ENCODE results near the gene CHKA.

DNA sequence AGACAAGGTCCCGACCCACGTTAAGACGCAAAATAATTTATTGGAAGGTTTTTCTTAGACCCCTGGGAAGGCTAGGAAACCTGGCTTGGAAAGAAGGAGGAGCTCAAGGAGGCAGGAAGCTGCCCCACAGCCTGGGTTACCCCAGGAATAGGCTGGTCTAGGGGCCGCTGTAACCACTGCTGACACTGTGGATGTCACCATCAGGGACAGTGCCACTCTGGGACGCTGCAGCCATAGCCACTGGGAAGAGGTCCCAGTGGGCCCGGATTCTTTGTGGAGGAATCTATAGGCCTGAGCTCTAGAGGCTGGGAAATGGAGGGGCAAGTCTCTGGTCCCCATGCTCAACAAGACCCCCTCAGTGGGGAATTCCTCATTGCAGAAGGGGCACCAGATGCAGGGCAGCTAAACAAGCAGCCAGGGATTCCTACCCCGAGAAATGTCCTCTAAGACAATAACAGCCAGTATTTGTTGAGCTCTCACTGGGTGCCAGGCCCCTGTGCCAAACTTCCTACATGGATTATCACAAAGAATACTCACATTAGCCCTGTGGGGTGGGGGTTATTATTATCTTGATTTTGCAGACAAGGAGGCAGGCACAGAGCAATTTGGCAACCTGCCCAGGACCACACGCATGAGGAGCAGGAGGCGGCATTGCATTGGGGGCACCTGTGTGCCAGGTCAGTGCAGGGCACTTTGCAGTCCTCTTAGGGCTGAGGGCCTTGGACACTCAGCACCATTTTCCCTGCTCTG is 19.5 kb upstream of the CHKA start:
- TF ChIP-seq, protein P1, sequence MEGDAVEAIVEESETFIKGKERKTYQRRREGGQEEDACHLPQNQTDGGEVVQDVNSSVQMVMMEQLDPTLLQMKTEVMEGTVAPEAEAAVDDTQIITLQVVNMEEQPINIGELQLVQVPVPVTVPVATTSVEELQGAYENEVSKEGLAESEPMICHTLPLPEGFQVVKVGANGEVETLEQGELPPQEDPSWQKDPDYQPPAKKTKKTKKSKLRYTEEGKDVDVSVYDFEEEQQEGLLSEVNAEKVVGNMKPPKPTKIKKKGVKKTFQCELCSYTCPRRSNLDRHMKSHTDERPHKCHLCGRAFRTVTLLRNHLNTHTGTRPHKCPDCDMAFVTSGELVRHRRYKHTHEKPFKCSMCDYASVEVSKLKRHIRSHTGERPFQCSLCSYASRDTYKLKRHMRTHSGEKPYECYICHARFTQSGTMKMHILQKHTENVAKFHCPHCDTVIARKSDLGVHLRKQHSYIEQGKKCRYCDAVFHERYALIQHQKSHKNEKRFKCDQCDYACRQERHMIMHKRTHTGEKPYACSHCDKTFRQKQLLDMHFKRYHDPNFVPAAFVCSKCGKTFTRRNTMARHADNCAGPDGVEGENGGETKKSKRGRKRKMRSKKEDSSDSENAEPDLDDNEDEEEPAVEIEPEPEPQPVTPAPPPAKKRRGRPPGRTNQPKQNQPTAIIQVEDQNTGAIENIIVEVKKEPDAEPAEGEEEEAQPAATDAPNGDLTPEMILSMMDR (IDR thresholded peaks at IDR 0.05; ENCODE audit: insufficient read depth, low read length): no peak
- TF ChIP-seq POLR2AphosphoS5 (IDR thresholded peaks at IDR 0.05; ENCODE audit: low read depth): no peak

All from HL-60 (cell line).